HG02678 (cell line): ENCODE results near the gene KCNJ16.

Experiments
- ATAC-seq: cut with Tn5 transposase; IDR thresholded peaks from one replicate; pipeline ENCODE4 v1.9.1; 2021; ENCODE audit warnings: mild to moderate bottlenecking, moderate library complexity; ENCODE audit not compliant: unreplicated experiment

The KCNJ16 gene

DNA sequence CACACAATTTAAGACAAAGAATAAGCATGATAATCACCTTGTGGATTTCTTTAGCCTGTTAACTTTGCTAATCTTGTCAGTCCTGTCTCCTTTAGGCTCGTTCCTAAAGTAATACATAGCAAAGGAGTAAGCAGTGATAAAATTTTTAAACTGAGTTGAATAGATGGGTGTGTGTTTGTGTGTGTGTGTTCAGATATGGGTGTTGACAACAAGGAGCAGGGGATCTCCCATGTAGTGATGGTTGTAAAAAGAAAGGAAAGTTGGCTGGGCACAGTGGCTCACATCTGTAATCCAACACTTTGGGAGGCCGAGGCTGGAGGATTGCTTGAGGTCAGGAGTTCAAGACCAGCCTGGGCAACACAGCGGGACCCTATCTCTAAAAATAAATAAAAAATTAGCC lies 49.7 kb downstream of the KCNJ16 start:
- no peak for ATAC-seq

DNA sequence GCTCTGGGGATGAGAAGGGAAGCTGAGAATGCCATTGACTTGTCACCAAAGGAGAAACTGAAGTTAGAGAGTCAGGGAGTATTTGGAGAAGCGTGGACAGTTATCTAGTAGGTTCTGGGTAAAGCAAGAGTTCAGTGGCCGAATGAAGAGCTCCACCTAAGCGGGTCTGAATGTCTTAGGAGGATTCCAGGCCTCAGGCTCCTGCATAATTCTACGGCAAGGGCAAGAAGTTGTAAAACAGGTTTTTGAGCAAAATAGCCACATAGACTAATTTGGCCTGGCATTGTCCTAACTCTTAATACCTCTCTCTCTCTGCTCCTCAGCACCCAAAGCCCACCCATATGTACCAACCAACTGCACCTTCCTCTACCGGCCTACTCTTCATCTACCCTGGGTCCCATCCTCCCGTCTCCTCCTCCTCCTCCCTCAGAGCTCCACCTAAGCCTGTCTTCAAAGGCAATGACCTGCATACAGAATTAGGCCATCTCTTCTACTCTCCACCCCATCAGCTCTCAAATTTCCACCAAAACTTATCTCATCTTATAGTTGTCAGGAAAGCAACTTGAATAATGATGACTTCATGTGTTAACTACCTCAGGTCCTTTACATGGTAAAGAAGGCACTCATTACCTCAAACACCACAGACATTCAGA lies 52.3 kb downstream of the KCNJ16 start:
- no peak for ATAC-seq

DNA sequence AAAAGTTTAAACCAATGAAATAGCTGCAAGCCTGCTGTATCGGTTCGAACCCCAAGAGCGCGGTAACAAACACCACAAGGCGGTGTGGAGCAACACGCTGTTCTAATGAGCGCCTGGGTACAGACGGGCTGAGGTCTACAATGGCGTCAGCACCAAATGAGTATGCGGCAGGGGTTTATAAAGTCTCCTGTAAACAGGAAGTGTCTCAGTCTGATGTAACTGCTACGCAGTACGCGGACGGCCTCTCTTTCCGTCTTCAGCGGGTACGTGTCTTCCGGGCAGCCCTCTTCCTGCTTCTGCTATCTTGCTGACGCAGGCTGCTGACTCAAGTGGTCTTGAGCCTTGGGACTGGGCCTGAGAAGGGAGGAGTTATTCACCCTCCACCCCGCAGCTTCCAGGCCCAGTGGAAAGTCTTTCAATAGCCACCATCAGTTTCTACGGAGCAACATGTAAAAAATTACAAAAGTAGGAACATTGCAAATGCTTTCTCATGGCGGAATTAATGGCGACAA lies 53.8 kb downstream of the KCNJ16 start:
- no peak for ATAC-seq

DNA sequence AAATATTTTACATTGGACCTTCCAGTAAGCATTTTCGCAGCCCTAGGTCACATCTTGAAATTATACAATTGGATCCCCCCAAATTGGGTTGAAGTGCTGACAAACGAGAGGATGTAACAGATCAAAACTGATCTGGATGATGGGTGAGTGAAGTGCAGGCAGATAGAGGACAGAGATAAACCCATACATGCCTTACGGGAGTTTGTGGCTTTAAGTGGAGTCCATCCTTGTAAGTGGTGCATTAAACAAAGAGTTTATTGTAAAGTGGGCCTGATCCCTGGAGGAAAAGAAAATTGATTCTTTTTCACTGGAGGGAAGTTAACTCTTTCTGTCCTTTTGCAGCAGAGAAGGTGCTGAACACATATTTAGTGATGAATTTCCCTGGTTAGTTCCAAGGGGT lies 55.3 kb downstream of the KCNJ16 start:
- ATAC-seq = no peak

DNA sequence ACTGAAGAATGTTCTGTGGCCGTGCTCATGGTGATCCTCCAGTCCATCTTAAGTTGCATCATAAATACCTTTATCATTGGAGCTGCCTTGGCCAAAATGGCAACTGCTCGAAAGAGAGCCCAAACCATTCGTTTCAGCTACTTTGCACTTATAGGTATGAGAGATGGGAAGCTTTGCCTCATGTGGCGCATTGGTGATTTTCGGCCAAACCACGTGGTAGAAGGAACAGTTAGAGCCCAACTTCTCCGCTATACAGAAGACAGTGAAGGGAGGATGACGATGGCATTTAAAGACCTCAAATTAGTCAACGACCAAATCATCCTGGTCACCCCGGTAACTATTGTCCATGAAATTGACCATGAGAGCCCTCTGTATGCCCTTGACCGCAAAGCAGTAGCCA lies 57.5 kb downstream of the KCNJ16 start:
- no peak for ATAC-seq

DNA sequence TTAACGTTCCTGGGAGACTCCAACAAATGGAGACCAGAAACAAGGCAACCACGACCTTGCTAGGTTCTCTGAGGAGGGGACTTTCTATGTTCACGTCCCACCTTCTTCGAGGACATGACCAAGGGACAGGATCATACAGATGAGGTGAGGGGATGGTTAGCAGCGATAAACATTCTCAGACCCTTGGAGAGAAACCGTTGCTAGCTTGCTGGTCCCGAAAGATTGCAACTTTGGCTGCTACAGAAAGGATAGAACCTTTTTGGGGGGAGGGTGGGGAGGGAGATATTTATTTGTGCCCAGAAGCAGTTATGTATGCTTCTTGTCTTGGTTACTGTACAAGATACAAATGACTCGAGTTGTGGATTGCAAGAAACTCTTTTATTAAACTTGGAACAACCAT lies 59.0 kb downstream of the KCNJ16 start:
- ATAC-seq = no peak

DNA sequence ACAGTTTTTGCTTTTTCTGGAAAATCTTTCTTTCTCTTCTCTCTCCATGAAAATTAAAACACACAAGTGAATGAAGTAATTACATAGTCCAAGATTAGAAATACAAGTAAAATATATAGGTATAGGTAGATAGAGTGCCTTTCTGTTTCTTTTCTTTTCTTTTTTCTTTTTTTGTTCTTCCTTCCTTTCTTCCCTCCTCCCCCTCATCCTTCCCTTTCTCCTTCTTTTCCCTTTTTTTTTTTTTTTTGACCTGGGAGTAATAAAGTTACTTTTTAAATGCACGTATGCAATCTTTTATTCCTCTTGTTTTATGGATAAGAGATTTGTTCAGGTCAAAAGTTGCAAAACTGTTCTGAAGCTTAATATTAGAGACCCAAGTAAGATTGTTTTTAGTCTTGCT lies 59.8 kb downstream of the KCNJ16 start:
- ATAC-seq = no peak

DNA sequence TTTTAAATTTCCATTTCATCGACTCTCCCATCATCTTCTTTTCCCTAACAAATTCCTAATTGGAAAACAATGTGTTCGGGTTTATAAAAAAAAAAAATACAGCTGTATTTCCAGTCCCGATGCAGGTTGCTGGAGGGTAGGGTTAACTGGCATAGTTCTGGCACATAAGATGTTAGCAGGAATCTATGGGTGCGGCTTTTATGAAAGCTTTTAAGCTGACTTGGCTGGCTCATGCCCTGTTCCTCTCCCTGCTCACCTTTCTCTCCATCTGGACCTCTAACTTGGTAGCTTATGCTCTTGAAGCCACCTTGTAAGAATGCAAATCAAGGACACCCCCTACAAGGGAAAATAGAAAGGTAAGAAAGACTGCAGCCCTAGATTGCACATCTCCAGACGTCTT lies 61.1 kb downstream of the KCNJ16 start:
- no peak for ATAC-seq

DNA sequence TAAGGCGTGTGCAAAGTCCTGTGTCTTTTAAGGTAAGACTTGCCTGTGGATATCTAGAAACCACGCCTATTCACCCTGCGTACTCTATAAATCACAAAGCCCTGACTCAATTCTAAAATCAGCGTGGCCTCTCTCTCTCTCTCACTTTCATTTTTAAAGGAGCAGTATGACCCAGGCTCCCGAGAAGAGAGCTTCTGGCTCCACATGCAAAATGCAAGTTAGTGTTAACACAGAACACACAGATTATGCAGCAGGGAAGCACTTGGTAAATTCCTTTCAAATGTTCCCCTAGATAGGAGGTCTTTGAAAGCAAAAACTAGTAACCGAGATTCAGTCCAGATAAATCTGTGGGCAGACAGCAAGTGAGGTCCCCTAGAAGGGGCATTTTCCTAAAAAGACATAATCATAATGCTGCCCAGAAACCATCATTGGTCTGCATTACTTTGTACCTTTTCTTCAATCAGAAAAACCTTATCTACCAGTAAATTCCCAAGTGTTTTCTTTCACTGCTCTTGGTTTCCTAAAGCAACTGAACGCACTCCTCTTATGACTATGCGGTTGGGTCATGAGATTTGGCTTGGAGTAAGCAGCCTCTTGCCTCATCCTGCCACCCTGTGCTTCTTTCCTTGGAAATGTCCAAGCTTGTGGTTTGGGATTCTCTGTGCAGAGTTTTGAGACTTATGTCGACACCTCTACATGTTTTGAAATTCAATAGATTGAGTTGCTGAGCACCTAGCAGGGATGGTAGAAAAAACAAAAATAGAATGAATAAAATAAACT lies 62.6 kb downstream of the KCNJ16 start:
- ATAC-seq = peak; percentile 99

DNA sequence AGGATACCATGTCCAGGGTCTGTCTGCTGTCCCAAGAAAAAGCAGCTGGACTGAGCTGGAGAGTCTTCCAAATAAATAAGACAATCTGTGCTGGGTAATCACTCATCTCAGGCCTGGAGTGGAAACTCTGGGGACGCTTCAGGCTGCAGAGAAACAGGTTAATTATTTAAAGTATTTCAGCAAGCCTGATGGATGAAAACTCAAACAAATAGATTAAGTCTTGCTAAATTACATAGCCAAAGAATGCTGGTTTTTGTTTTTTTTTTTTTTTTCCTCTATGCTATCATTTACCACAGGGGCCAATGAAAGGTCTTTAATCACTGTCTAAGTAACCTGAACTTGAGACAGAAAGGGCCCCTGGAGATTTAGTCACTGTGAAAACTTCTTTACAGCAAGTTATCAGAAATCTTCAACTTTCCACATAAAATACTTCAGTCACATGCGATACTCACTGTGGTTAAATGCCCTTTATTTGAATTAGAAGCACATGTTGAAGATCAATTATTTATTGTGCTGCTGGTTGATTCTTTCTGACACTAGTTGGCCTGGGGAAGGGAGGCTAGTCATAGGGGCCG lies 63.4 kb downstream of the KCNJ16 start:
- ATAC-seq = no peak

DNA sequence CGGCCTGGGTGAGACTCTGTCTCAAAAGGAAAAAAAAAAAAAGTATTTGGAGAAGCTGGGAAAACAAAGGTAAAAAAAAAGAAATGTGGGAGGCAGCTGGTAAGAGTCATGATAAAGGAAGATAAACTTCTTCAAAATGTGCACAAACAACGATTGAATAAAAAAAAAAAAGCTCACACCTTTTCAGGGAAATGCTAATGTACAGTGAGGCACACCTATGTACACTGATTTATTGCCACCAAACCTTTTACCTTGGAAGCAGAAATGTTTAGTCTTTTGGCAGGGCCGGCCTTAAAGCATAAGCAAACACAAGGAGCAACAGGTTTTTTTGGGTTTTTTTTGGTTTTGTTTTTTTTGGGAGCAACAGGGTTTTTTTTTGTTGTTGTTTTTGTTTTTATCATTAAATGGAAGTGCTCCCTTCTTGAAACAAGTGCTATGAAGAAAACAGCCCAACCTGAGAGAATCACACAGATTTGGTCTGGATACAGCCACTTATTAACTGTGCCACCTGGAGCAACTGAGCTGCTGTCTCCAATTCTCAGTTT lies 64.5 kb downstream of the KCNJ16 start:
- no peak for ATAC-seq

DNA sequence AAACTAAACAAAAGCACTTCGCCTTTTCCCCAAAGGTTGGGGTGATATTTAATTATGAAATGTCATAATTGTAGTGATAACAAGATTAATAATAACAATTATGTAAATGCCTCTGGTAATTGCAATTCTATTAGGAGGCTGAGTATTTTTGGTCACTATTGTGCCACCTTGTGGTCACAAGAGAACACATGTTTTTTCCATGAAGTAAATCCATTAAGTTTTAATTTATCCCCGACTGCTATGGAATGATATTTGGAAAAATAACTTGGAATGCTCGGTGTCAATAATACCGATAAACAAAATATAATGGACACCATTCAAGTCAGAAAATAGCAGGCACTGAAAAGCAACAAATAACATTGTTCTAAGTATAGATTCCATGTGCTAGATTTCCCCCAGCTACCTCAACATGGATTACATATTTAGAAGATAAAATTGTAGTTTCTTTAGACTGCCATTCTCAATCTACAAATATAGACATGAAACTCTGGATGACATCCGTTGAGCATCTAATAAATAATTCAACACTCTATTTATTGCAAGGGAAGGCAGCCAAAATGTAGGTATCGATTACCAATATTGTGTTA lies 69.3 kb downstream of the KCNJ16 start:
- no peak for ATAC-seq

DNA sequence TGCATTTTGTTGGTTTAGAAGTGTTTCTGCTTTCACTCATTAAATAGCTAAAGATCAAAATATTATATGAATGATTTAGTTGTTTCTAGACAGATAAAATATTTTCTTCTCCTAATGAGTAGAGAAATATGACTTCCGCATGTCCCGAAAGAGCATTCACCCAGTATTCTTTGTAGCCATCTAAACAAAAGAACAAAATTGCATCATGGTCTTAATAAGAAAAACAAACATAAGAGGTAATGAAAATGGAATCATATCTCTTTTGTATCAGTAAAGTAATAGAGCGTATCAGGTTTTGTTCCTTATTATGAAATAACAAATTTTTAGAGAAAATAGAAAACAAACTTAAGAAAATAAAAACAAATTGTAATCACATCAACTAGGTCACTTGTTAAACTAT lies 78.2 kb downstream of the KCNJ16 start:
- no peak for ATAC-seq

DNA sequence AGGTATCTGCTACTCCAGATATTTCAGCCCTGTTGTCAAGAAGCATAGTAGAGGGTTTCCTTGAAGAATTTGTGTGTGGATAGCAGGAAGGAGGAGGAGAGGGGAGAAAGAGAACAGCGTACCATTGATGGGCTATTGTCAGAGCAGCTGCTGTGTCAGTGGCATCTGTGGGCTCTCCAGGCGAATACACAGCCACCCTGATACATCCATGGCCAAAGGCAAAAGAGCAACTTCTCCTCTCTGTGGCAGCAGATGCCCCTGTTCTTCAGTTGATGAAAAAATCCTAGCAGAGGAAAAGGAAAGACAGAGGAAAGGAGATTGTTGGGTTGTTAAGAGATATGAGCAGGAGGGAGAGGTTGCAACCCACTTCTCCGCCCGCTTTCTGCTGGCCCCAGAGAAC lies 82.1 kb downstream of the KCNJ16 start:
- ATAC-seq = no peak

DNA sequence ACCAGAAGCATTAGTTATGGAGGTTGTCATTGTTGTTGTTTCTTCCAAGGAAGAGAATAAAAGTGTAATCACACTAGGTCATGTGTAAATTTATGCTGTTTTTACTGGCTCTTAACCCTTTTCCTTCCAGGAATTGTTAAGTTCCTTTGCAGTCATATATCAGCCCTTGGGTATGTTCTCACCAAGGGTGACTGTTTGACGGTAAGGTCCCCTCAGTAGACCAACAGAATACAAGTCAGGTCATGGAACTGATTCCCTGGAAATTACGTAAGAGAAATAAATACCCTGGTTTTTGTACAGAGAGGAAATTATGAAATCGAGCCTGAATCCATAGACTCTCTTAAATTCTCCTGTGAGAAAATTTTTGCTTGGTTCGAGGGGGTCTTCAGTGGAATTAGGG lies 83.2 kb downstream of the KCNJ16 start:
- no peak for ATAC-seq

DNA sequence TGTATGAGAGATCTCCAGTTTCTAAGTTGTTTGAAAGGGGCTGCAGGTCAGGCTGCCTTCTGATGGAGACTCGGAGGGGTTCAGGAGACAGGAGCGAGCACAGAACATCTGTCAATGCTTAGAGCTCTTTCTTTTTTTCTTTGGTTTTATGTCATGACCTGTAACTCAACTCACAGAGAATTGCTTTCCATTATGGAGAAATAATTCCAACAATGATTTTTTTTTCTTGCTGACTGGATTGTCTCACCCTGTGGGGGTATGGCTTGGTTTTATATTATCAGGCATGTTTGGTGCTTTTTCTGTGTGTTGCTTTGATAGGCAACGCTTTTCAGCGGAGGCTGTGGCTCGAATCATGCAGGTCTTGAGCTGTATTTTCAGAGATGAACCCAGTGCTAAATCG lies 83.6 kb downstream of the KCNJ16 start:
- ATAC-seq = no peak

DNA sequence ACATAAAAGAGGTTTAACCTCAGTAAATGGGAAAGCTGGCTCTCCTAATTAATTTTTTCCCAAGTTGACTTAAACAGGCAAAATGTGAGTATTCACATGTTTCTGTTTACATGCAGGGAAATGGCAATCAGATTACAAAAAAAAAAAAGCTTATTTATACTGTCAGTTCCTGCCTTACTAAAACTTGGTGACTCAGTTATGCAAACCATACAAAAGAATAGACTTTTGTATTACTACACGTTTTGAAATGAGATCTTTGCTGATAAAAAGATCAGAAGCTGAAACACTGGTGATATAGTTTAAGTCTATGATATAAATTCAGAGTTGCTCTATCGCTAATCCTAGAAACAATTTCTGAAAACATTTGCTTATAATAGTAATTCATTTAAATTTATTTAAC lies 85.0 kb downstream of the KCNJ16 start:
- ATAC-seq = no peak

DNA sequence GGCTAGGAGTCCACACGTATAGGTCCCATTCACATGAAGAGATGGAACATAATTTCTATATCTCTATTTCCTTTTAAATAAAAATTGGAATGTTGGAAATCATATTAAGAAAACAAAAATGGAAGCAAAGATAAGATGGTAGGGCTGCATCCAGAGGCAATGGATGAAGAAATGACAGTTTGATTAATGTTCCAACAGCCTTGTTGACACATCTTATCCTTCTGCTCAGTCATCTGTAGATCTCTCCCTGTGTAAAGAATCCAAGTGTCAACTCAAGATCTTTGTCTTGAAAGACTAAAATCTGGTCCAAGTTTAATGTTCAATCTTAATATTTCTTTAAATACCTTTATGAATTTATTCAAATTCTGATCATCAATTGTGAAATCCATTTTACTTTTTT lies 86.5 kb downstream of the KCNJ16 start:
- no peak for ATAC-seq

DNA sequence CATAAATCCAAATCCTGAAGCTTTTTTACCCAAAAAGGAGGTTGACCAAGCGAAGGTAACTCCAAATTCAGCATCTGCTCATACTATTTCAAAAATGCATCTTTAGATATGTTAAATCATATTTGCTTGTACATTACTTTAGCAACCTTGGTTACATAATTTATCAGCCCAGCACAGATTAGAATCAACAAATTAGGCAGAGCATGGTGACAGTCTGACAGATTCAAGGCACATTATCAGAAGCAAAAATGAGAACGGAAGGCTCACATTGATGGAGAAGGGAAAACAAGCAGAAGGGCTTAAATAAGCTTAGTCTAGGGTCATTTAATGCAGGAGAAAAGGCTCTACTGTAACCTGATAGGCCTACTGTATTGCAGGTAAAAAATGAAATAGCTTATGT lies 90.4 kb downstream of the KCNJ16 start:
- no peak for ATAC-seq

DNA sequence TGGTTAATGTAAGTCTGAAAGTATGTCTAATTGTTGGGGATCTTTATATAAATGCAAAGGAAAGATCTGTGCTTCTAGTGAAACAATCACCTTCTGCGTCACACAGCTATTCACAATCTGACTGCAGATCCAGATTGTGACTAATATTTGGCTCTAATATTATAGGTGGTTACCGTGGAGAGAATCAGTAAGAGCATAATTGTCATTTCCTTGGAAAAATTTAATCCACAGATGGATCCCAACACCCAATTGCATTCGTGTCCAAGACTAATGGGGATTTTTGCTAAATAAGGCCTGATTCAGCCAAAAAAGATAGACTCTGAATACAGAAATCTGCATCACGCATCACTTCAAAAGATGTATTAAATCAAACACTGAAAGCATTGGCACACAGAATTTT lies 91.6 kb downstream of the KCNJ16 start:
- ATAC-seq = no peak
